ENCODE data around the gene SLC16A12. TPM values are rescaled to one million over a fixed set of nuclear protein-coding genes. Genes with fewer than 3 reads are reported as not detected.

Gene SLC16A12
- total and polyA plus RNA-seq, 2 donors (not counting 3 experiments of a cell fraction or from before 2014, with no cell fraction given), result not detected

GRCh38 chr10:89425000-89425399, 110.4 kb downstream of the SLC16A12 start:
- TF ChIP-seq POLR2AphosphoS5 (IDR thresholded peaks at IDR 0.05; ENCODE audit: insufficient read depth, low read depth, low read length), result no peak
- no peak for TF ChIP-seq CTCF (IDR thresholded peaks at IDR 0.05; ENCODE audit: extremely low read depth in 1 of 2, insufficient read depth in 1 of 2, low read depth in 1 of 2, low read length in 2 of 2)
- TF ChIP-seq JUN (IDR thresholded peaks at IDR 0.05; ENCODE audit: borderline replicate concordance, insufficient read depth, insufficient read length, low read depth), result no peak
- TF ChIP-seq MAX (IDR thresholded peaks at IDR 0.05; ENCODE audit: insufficient read depth, insufficient read length), result no peak
- TF ChIP-seq MYC (IDR thresholded peaks at IDR 0.05; ENCODE audit: low read depth, low read length), result no peak
- no peak for TF ChIP-seq EZH2 (IDR thresholded peaks at IDR 0.05; ENCODE audit: borderline replicate concordance, low read depth, low read length, severe bottlenecking)
- no peak for TF ChIP-seq GATA2 (IDR thresholded peaks at IDR 0.05; ENCODE audit: insufficient read depth, insufficient read length, low read depth, low read length)
- TF ChIP-seq FOS (IDR thresholded peaks at IDR 0.05; ENCODE audit: borderline replicate concordance, insufficient read depth, low read length), result no peak
- TF ChIP-seq POLR2A (IDR thresholded peaks at IDR 0.05; ENCODE audit: low read depth, low read length), result no peak
- no TSS peak for BruUV-seq (replicated peaks)
- FAIRE-seq, result no peak

More at GRCh38 chr10:89425000-89425399, 110.4 kb downstream of the SLC16A12 start:
- H3K9ac ChIP-seq (replicated peaks; ENCODE audit: extremely low read depth, insufficient read depth, low read length), result no peak overlapping the region
- no peaks in the 10 kb centered on the region for H3K36me3 ChIP-seq (ENCODE audit: control insufficient read depth in 2 of 2, extremely low read depth in 1 of 2, insufficient read depth in 2 of 2, low read length in 2 of 2)
- CTCF ChIA-PET, result interaction anchor here (2.8 to 5.8 kb wide), 2 partner anchors 138 to 140 kb away, joined by 16 to 41 read pairs; no protein-coding TSS in a partner anchor
- H3K27me3 ChIP-seq (ENCODE audit: control insufficient read depth in 2 of 2, insufficient read depth in 2 of 2, low read length in 2 of 2), result no peaks in the 10 kb centered on the region
- no peak overlapping the region for H3K4me2 ChIP-seq (ENCODE audit: insufficient read depth, low read length)
- no peaks in the 10 kb centered on the region for H3K9me1 ChIP-seq (replicated peaks; ENCODE audit: control insufficient read depth, extremely low read depth, insufficient read depth, low read length)
- H3K4me1 ChIP-seq (ENCODE audit: control insufficient read depth, extremely low read depth, insufficient read depth, low read length), result no peaks in the 10 kb centered on the region
- no peaks in the 10 kb centered on the region for H4K20me1 ChIP-seq (replicated peaks; ENCODE audit: control insufficient read depth, extremely low read depth, insufficient read depth, low read length)
- intact Hi-C loops (cut with micrococcal nuclease) (no loop called here), dilution Hi-C loops (cut with MboI; ENCODE audit: extremely low pct_ligation_motif_present, low sequenced_read_pairs) (no loop called here)
- no peak overlapping the region for H3K4me3 ChIP-seq (replicated peaks in 1 of 3; ENCODE audit: insufficient read depth in 1 of 3, low read depth in 1 of 3, low read length in 3 of 3)
- no peaks in the 10 kb centered on the region for H3K9me3 ChIP-seq (replicated peaks; ENCODE audit: control insufficient read depth, insufficient read depth, low read length)
- H3K79me2 ChIP-seq (ENCODE audit: control insufficient read depth, insufficient read depth, low read length), result no peaks in the 10 kb centered on the region
- DNase-seq (ENCODE audit: low read depth, low spot score), result no peak
- H2AFZ ChIP-seq (ENCODE audit: low read depth, low read length), result no peak overlapping the region
- no peak overlapping the region for H3K27ac ChIP-seq (ENCODE audit: insufficient read depth, low read depth, low read length)
- POLR2A ChIA-PET, result no interaction called here

All from endothelial cell of umbilical vein (primary cell).